CD8-positive, alpha-beta memory T cell (primary cell): ENCODE results near the gene ZBTB7B. TPM values are rescaled to one million over a fixed set of nuclear protein-coding genes. Genes with fewer than 3 reads are reported as not detected.

Experiments
- CTCF ChIA-PET: fragments of 350-600 bp; sonication (Branson Sonifier 250); formaldehyde crosslinking; loops from one replicate; lab custom pipeline; 2021; ENCODE audit warnings: antibody characterized with exemption; lab: Charles Lee
- POLR2A ChIA-PET: fragments of 350-600 bp; sonication (Branson Sonifier 250); formaldehyde crosslinking; loops from one replicate; lab custom pipeline; 2021; ENCODE audit warnings: antibody characterized with exemption; lab: Charles Lee
- DNase-seq, 5 donors: peaks; one replicate each; pipeline versions ENCODE4 v3.0.0 to v3.0.0-alpha.2; 2020 to 2022; ENCODE audit warnings: mixed read lengths in 1 of 5
- H3K27ac ChIP-seq: one replicate; pipeline ENCODE4 v1.7.0; 2013; ENCODE audit warnings: low read depth, mild to moderate bottlenecking, low read length, moderate library complexity
- H3K27me3 ChIP-seq: 2 replicates; pipeline ENCODE4 v1.7.0; 2013; ENCODE audit warnings: low read length, mild to moderate bottlenecking; ENCODE audit not compliant: insufficient read depth, poor library complexity, severe bottlenecking
- H3K36me3 ChIP-seq: 2 replicates; pipeline ENCODE4 v1.7.0; 2013; ENCODE audit warnings: mild to moderate bottlenecking, low read length, moderate library complexity; ENCODE audit not compliant: insufficient read depth
- H3K4me1 ChIP-seq: 2 replicates; pipeline ENCODE4 v1.7.0; 2013; ENCODE audit warnings: mild to moderate bottlenecking, low read length, moderate library complexity; ENCODE audit not compliant: insufficient read depth
- H3K4me3 ChIP-seq: 2 replicates; pipeline ENCODE4 v1.7.0; 2013; ENCODE audit warnings: mild to moderate bottlenecking, low read length
- H3K9me3 ChIP-seq: 2 replicates; pipeline ENCODE4 v1.7.0; 2013; ENCODE audit warnings: mild to moderate bottlenecking, low read length
- H3K27ac Mint-ChIP-seq, 8 donors: one replicate each; pipeline ENCODE4 v1.8.0; 2020 to 2021; ENCODE audit warnings: mixed read lengths in 8 of 8, mild to moderate bottlenecking in 6 of 8, inconsistent platforms in 3 of 8, moderate library complexity in 3 of 8
- H3K27me3 Mint-ChIP-seq, 2 donors: one replicate each; pipeline ENCODE4 v1.8.0; 2020 to 2021; ENCODE audit warnings: mixed read lengths in 2 of 2, mild to moderate bottlenecking in 1 of 2, moderate library complexity in 1 of 2
- H3K36me3 Mint-ChIP-seq, 3 donors: one replicate each; pipeline ENCODE4 v1.8.0; 2020 to 2021; ENCODE audit warnings: mixed read lengths in 3 of 3, inconsistent platforms in 1 of 3, mild to moderate bottlenecking in 1 of 3
- H3K4me1 Mint-ChIP-seq, 3 donors: one replicate each; pipeline ENCODE4 v1.8.0; 2020 to 2021; ENCODE audit warnings: mixed read lengths in 3 of 3, inconsistent platforms in 1 of 3, mild to moderate bottlenecking in 1 of 3
- H3K4me3 Mint-ChIP-seq, 7 donors: one replicate each; pipeline ENCODE4 v1.8.0; 2020 to 2021; ENCODE audit warnings: mixed read lengths in 7 of 7, mild to moderate bottlenecking in 6 of 7, moderate library complexity in 4 of 7, inconsistent platforms in 2 of 7
- H3K9me3 Mint-ChIP-seq, 5 donors: one replicate each; pipeline ENCODE4 v1.8.0; 2020 to 2022; ENCODE audit warnings: mixed read lengths in 5 of 5, mild to moderate bottlenecking in 3 of 5, moderate library complexity in 2 of 5, inconsistent platforms in 1 of 5
- polyA plus RNA-seq: library from polyadenylated mRNA; unstranded; fragments of 300-500 nt; fragmentation: Illumina TruSeq; gene quantifications from one replicate; pipeline ENCODE4 v1.2.3, GENCODE V29; 2021
- total RNA-seq, 2 experiments: library from RNA; stranded (reverse); gene quantifications; one replicate each; pipeline ENCODE4 v1.2.3, GENCODE V29; 2021

ZBTB7B gene
- total and polyA plus RNA-seq, 3 experiments from 2014 or later = 3.3 to 34.7 (median 33.2) TPM

- Mint-ChIP-seq H3K9me3 (no peaks in the 10 kb centered on the region), H3K36me3 (peaks cover 0 to 6% (median 0%) of the 10 kb centered on the region in 3 donors), H3K27me3 (no peaks in the 10 kb centered on the region), H3K4me1 (peaks cover 39 to 48% (median 44%) of the 10 kb centered on the region in 3 donors), H3K4me3 (peak overlapping the region; percentile 90 to 97 (median 95)), H3K27ac (peak overlapping the region; percentile 86 to 94 (median 92))
- CTCF ChIA-PET = interaction anchor here (1.0 to 13.6 kb wide), 10 partner anchors 14 to 84 kb away, joined by 3 to 207 read pairs (median 11); partner anchors contain the start of genes CKS1B, FLAD1, PMVK and PYGO2
- H3K27ac ChIP-seq = peak overlapping the region; percentile 90
- no peaks in the 10 kb centered on the region for H3K27me3 ChIP-seq
- no peaks in the 10 kb centered on the region for H3K9me3 ChIP-seq
- peaks cover 32% of the 10 kb centered on the region for H3K4me1 ChIP-seq
- POLR2A ChIA-PET = interaction anchor here (0.6 to 2.8 kb wide), 5 partner anchors 15 to 63 kb away, joined by 3 to 16 read pairs (median 4); partner anchors contain the start of genes CKS1B and FLAD1
- H3K36me3 ChIP-seq = no peaks in the 10 kb centered on the region
- DNase-seq = peak; percentile 69 to 87 (median 78)
- H3K4me3 ChIP-seq = peak overlapping the region; percentile 95
These were observed 1.7 kb upstream of the ZBTB7B start for GRCh38 chr1:155000726-155001424.

DNA sequence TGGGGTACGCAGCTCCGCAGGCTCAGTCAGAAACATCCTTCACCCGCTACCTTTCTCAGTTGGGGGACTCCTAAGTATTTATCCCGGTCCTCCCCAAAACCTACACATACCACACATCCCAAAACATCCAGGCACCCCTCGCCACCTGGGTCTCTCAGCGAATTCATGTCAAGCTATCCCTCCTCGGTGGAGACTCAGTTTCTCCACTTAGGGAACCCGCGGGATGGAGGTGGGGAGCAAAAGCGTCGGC, 1.3 kb upstream of the ZBTB7B start:
- Histone ChIP-seq H3K36me3 (no peaks in the 10 kb centered on the region), H3K4me1 (peaks cover 36% of the 10 kb centered on the region), H3K9me3 (no peaks in the 10 kb centered on the region), H3K27ac (peak overlapping the region; percentile 90), H3K4me3 (peak overlapping the region; percentile 95), H3K27me3 (no peaks in the 10 kb centered on the region)
- H3K36me3 Mint-ChIP-seq = peaks cover 0 to 6% (median 0%) of the 10 kb centered on the region in 3 donors
- no peaks in the 10 kb centered on the region for H3K9me3 Mint-ChIP-seq
- POLR2A ChIA-PET = interaction anchor here (0.6 to 2.8 kb wide), 5 partner anchors 14 to 64 kb away, joined by 3 to 16 read pairs (median 4); partner anchors contain the start of genes CKS1B and FLAD1
- DNase-seq = no peak
- CTCF ChIA-PET = interaction anchor here (1.0 to 13.6 kb wide), 4 partner anchors 13 to 60 kb away, joined by 3 to 207 read pairs (median 39); partner anchors contain the start of genes FLAD1 and PYGO2
- peak overlapping the region; percentile 86 to 94 (median 90) for H3K27ac Mint-ChIP-seq
- no peaks in the 10 kb centered on the region for H3K27me3 Mint-ChIP-seq
- H3K4me1 Mint-ChIP-seq = peaks cover 42 to 53% (median 49%) of the 10 kb centered on the region in 3 donors
- peak overlapping the region; percentile 85 to 97 (median 95) for H3K4me3 Mint-ChIP-seq

DNA sequence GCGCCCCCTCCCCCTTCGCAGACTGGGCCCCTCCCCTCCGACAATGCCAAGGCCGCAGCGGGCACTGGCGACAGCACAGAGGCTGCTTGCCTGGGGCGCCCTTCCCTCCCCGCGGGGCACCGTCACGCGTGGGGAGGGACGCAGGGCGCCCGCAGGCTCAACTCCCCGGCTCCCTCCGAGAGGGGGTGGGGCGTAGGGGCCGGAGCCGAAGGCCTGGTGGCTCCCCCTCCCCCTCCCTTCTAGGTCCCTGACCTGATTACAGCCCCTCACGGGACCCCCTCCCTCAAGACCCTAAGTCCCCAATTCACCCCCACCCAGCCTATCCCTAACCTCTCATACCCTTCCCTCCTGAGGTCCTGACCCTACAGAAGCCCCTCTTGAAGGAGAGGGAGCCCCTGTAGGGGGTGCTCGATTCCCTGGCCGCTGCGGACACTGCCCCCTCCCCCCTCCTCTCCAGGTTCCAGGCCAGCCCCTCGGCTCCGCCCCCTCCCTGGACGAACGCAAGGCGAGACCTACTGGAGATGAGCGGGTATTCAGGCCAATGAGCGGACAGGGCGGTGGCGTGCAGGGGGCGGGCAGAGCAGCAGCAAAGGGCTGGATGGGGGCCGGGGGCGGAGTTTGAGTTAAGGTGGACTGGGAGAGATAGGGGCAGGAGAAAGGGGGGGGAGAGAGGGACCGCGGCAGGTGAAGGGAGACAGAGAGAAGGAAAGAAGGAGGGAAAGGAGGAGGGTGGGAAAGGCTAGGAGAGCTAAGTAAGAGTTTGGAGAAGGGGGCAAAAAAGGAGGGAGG, 733 bp upstream of the ZBTB7B start:
- ChIA-PET CTCF (interaction anchor here (1.0 to 13.6 kb wide), 4 partner anchors 13 to 60 kb away, joined by 3 to 207 read pairs (median 39); partner anchors contain the start of genes FLAD1 and PYGO2), POLR2A (interaction anchor here (0.6 to 3.3 kb wide), 6 partner anchors 14 to 1275 kb away, joined by 3 to 16 read pairs (median 5); partner anchors contain the start of genes CKS1B and FLAD1)
- Mint-ChIP-seq H3K36me3 (peaks cover 0 to 6% (median 0%) of the 10 kb centered on the region in 3 donors), H3K4me1 (peaks cover 47 to 58% (median 54%) of the 10 kb centered on the region in 3 donors), H3K9me3 (no peaks in the 10 kb centered on the region), H3K27ac (peak overlapping the region; percentile 90 to 98 (median 94)), H3K27me3 (no peaks in the 10 kb centered on the region), H3K4me3 (peak overlapping the region; percentile 93 to 97 (median 95))
- no peaks in the 10 kb centered on the region for H3K9me3 ChIP-seq
- H3K4me3 ChIP-seq = peak overlapping the region; percentile 95
- peak; percentile 91 to 98 (median 96) for DNase-seq
- no peaks in the 10 kb centered on the region for H3K27me3 ChIP-seq
- H3K27ac ChIP-seq = peak overlapping the region; percentile 90
- H3K4me1 ChIP-seq = peaks cover 42% of the 10 kb centered on the region
- H3K36me3 ChIP-seq = no peaks in the 10 kb centered on the region

GRCh38 chr1:155003227-155003765, 694 bp downstream of the ZBTB7B start:
- Mint-ChIP-seq H3K4me1 (peaks cover 47 to 66% (median 52%) of the 10 kb centered on the region in 3 donors), H3K36me3 (peaks cover 0 to 6% (median 0%) of the 10 kb centered on the region in 3 donors), H3K9me3 (no peaks in the 10 kb centered on the region), H3K4me3 (peak overlapping the region; percentile 93 to 96 (median 95)), H3K27me3 (no peaks in the 10 kb centered on the region), H3K27ac (peak overlapping the region; percentile 83 to 98 (median 91))
- peak in 1 of 5 donors; percentile 27 for DNase-seq
- Histone ChIP-seq H3K27ac (peak overlapping the region; percentile 87), H3K4me3 (peak overlapping the region; percentile 94), H3K27me3 (no peaks in the 10 kb centered on the region), H3K9me3 (no peaks in the 10 kb centered on the region), H3K36me3 (no peaks in the 10 kb centered on the region), H3K4me1 (peaks cover 49% of the 10 kb centered on the region)
- POLR2A ChIA-PET = interaction anchor here (3.3 kb wide), 1 partner anchor 14 kb away, joined by 7 read pairs; no protein-coding TSS in a partner anchor
- CTCF ChIA-PET = interaction anchor here (13.6 kb wide), 1 partner anchor 11 kb away, joined by 207 read pairs; no protein-coding TSS in a partner anchor

GRCh38 chr1:155003766-155004351, 1.3 kb downstream of the ZBTB7B start:
- Histone ChIP-seq H3K4me3 (peak overlapping the region; percentile 94), H3K27me3 (no peaks in the 10 kb centered on the region), H3K9me3 (no peaks in the 10 kb centered on the region), H3K36me3 (no peaks in the 10 kb centered on the region), H3K4me1 (peaks cover 49% of the 10 kb centered on the region), H3K27ac (peak overlapping the region; percentile 87)
- peak overlapping the region; percentile 93 to 96 (median 95) for H3K4me3 Mint-ChIP-seq
- ChIA-PET POLR2A (interaction anchor here (0.6 to 3.3 kb wide), 2 partner anchors 13 to 43 kb away, joined by 5 to 7 read pairs; no protein-coding TSS in a partner anchor), CTCF (interaction anchor here (1.0 to 13.6 kb wide), 2 partner anchors 10 to 11 kb away, joined by 3 to 207 read pairs; partner anchors contain the start of gene LENEP)
- peak in 1 of 5 donors; percentile 22 for DNase-seq
- H3K4me1 Mint-ChIP-seq = peaks cover 45 to 67% (median 50%) of the 10 kb centered on the region in 3 donors
- H3K9me3 Mint-ChIP-seq = no peaks in the 10 kb centered on the region
- no peaks in the 10 kb centered on the region for H3K27me3 Mint-ChIP-seq
- H3K36me3 Mint-ChIP-seq = peaks cover 0 to 6% (median 0%) of the 10 kb centered on the region in 3 donors
- peak overlapping the region; percentile 89 to 98 (median 92) for H3K27ac Mint-ChIP-seq

GRCh38 chr1:155004352-155005075, 1.9 kb downstream of the ZBTB7B start:
- H3K4me3 Mint-ChIP-seq = peak overlapping the region; percentile 82 to 95 (median 87)

More at GRCh38 chr1:155004352-155005075, 1.9 kb downstream of the ZBTB7B start:
- no peaks in the 10 kb centered on the region for H3K27me3 Mint-ChIP-seq
- ChIA-PET POLR2A (interaction anchor here (0.6 to 3.3 kb wide), 3 partner anchors 11 to 44 kb away, joined by 4 to 7 read pairs (median 5); no protein-coding TSS in a partner anchor), CTCF (interaction anchor here (1.0 to 13.6 kb wide), 2 partner anchors 10 kb away, joined by 3 to 207 read pairs; partner anchors contain the start of gene LENEP)
- DNase-seq = no peak
- Histone ChIP-seq H3K4me1 (peaks cover 47% of the 10 kb centered on the region), H3K9me3 (no peaks in the 10 kb centered on the region), H3K36me3 (no peaks in the 10 kb centered on the region), H3K27ac (peak overlapping the region; percentile 87), H3K27me3 (no peaks in the 10 kb centered on the region), H3K4me3 (peak overlapping the region; percentile 94)
- H3K4me1 Mint-ChIP-seq = peaks cover 45 to 69% (median 49%) of the 10 kb centered on the region in 3 donors
- H3K9me3 Mint-ChIP-seq = no peaks in the 10 kb centered on the region
- H3K27ac Mint-ChIP-seq = peak overlapping the region; percentile 87 to 97 (median 92)
- peaks cover 0 to 6% (median 0%) of the 10 kb centered on the region in 3 donors for H3K36me3 Mint-ChIP-seq
